ENCODE data around the gene RGS3. TPM values are rescaled to one million over a fixed set of nuclear protein-coding genes. Genes with fewer than 3 reads are reported as not detected.

Gene RGS3
- total RNA-seq, 1 donor from 2014 or later: 187 TPM

GRCh38 chr9:113538131-113538530 lies 74.6 kb downstream of the RGS3 start:
- Histone ChIP-seq H3K27ac (replicated peaks) (peak overlapping the region; percentile 94), H3K4me3 (no peak overlapping the region), H3K36me3 (peaks cover 26% of the 10 kb centered on the region), H3K9me3 (replicated peaks) (no peaks in the 10 kb centered on the region), H3K27me3 (ENCODE audit: low read depth) (no peaks in the 10 kb centered on the region), H3K4me1 (peaks cover 91% of the 10 kb centered on the region)
- no peak for TF ChIP-seq CTCF (IDR thresholded peaks at IDR 0.05; ENCODE audit: borderline replicate concordance)
- intact Hi-C loops (cut with micrococcal nuclease): no loop called here
- DNase-seq: no peak

GRCh38 chr9:113538701-113539430 lies 75.3 kb downstream of the RGS3 start:
- Histone ChIP-seq H3K27ac (replicated peaks) (peak overlapping the region; percentile 94), H3K4me3 (no peak overlapping the region), H3K4me1 (peaks cover 94% of the 10 kb centered on the region), H3K27me3 (ENCODE audit: low read depth) (no peaks in the 10 kb centered on the region), H3K9me3 (replicated peaks) (no peaks in the 10 kb centered on the region), H3K36me3 (peaks cover 26% of the 10 kb centered on the region)
- no peak for TF ChIP-seq CTCF (IDR thresholded peaks at IDR 0.05; ENCODE audit: borderline replicate concordance)
- intact Hi-C loops (cut with micrococcal nuclease): no loop called here
- no peak for DNase-seq

- H3K27ac ChIP-seq (replicated peaks): peak overlapping the region; percentile 36
- H3K27me3 ChIP-seq (ENCODE audit: low read depth): no peaks in the 10 kb centered on the region
- H3K9me3 ChIP-seq (replicated peaks): no peaks in the 10 kb centered on the region
- intact Hi-C loops (cut with micrococcal nuclease): no loop called here
- TF ChIP-seq CTCF (IDR thresholded peaks at IDR 0.05; ENCODE audit: borderline replicate concordance): no peak
- DNase-seq: no peak
- H3K4me1 ChIP-seq: peaks cover 95% of the 10 kb centered on the region
- peaks cover 32% of the 10 kb centered on the region for H3K36me3 ChIP-seq
- H3K4me3 ChIP-seq: no peak overlapping the region
These were observed 76.9 kb downstream of the RGS3 start for GRCh38 chr9:113540466-113540865.

- no peaks in the 10 kb centered on the region for H3K9me3 ChIP-seq (replicated peaks)
- no peak for TF ChIP-seq CTCF (IDR thresholded peaks at IDR 0.05; ENCODE audit: borderline replicate concordance)
- no peaks in the 10 kb centered on the region for H3K27me3 ChIP-seq (ENCODE audit: low read depth)
- H3K36me3 ChIP-seq: peaks cover 36% of the 10 kb centered on the region
- intact Hi-C loops (cut with micrococcal nuclease): no loop called here
- DNase-seq: no peak
- peaks cover 95% of the 10 kb centered on the region for H3K4me1 ChIP-seq
- H3K4me3 ChIP-seq: no peak overlapping the region
- peak overlapping the region; percentile 36 for H3K27ac ChIP-seq (replicated peaks)
These were observed 77.7 kb downstream of the RGS3 start for GRCh38 chr9:113541019-113541900.

- intact Hi-C loops (cut with micrococcal nuclease): no loop called here
- Histone ChIP-seq H3K4me3 (no peak overlapping the region), H3K36me3 (peaks cover 36% of the 10 kb centered on the region), H3K27me3 (ENCODE audit: low read depth) (no peaks in the 10 kb centered on the region), H3K27ac (replicated peaks) (peak overlapping the region; percentile 88), H3K4me1 (peaks cover 95% of the 10 kb centered on the region), H3K9me3 (replicated peaks) (no peaks in the 10 kb centered on the region)
- DNase-seq: no peak
- TF ChIP-seq CTCF (IDR thresholded peaks at IDR 0.05; ENCODE audit: borderline replicate concordance): no peak
These were observed 78.5 kb downstream of the RGS3 start for GRCh38 chr9:113542006-113542405.

All from left ventricle myocardium inferior (tissue), 1 donor.